HG03521 (cell line): ENCODE data around the gene LRRC8D.
"Not testable (repeated sequence)": the region's sequence is repeated elsewhere in the genome, so short reads cannot be mapped to it uniquely, and the experiment has no call there.

Experiments
- ATAC-seq: cut with Tn5 transposase; IDR thresholded peaks from one replicate; pipeline ENCODE4 v1.9.1; 2021; ENCODE audit warnings: mild to moderate bottlenecking, moderate library complexity; ENCODE audit not compliant: unreplicated experiment

Gene LRRC8D

GRCh38 chr1:89982846-89983245, 162.0 kb downstream of the LRRC8D start:
- ATAC-seq: not testable (repeated sequence)

GRCh38 chr1:89984564-89985116, 163.8 kb downstream of the LRRC8D start:
- ATAC-seq: not testable (repeated sequence)

GRCh38 chr1:89986020-89986419, 165.2 kb downstream of the LRRC8D start:
- ATAC-seq: no peak
